Mesendoderm (in vitro differentiated cells): ENCODE measurements around the gene MTNR1A.

Experiments used
- DNase-seq: peaks from one replicate; pipeline ENCODE4 v3.0.0; 2013
- H2AK5ac ChIP-seq: 2 replicates; pipeline ENCODE4 v1.6.1; 2013; ENCODE audit warnings: low read length, inconsistent platforms
- H2BK120ac ChIP-seq: 2 replicates; pipeline ENCODE4 v1.6.1; 2013; ENCODE audit warnings: low read depth, mild to moderate bottlenecking, low read length, moderate library complexity, mixed read lengths
- H2BK15ac ChIP-seq: replicated peaks from 2 replicates; pipeline ENCODE4 v1.6.1; 2013; ENCODE audit warnings: low read depth, mild to moderate bottlenecking, moderate library complexity
- H2BK5ac ChIP-seq: 2 replicates; pipeline ENCODE4 v1.6.1; 2013; ENCODE audit warnings: low read length, inconsistent platforms
- H3K18ac ChIP-seq: 2 replicates; pipeline ENCODE4 v1.6.1; 2013; ENCODE audit warnings: mild to moderate bottlenecking, low read length, mixed read lengths
- H3K23ac ChIP-seq: one replicate; pipeline ENCODE4 v1.6.1; 2013; ENCODE audit warnings: low read length
- H3K27ac ChIP-seq: 2 replicates; pipeline ENCODE4 v1.5.1; 2013; ENCODE audit warnings: low read depth, mild to moderate bottlenecking, inconsistent platforms, low read length, moderate library complexity
- H3K27me3 ChIP-seq: 2 replicates; pipeline ENCODE4 v1.6.1; 2013; ENCODE audit warnings: low read length, control low read depth, mild to moderate bottlenecking, inconsistent platforms; ENCODE audit not compliant: insufficient read depth, poor library complexity
- H3K36me3 ChIP-seq: 2 replicates; pipeline ENCODE4 v1.6.1; 2013; ENCODE audit warnings: low read length, inconsistent platforms; ENCODE audit not compliant: control insufficient read depth, insufficient read depth
- H3K4ac ChIP-seq: one replicate; pipeline ENCODE4 v1.6.1; 2013; ENCODE audit warnings: low read depth, mild to moderate bottlenecking, low read length, moderate library complexity
- H3K4me1 ChIP-seq: 2 replicates; pipeline ENCODE4 v1.6.1; 2013; ENCODE audit warnings: low read depth, low read length, inconsistent platforms; ENCODE audit not compliant: control insufficient read depth
- H3K4me2 ChIP-seq: 2 replicates; pipeline ENCODE4 v1.6.1; 2013; ENCODE audit warnings: low read length
- H3K4me3 ChIP-seq: 2 replicates; pipeline ENCODE4 v1.5.1; 2013; ENCODE audit warnings: mild to moderate bottlenecking, low read length
- H3K56ac ChIP-seq: one replicate; pipeline ENCODE4 v1.6.1; 2013; ENCODE audit warnings: low read length
- H3K79me1 ChIP-seq: 2 replicates; pipeline ENCODE4 v1.6.1; 2013; ENCODE audit warnings: low read length, inconsistent platforms
- H3K79me2 ChIP-seq: 2 replicates; pipeline ENCODE4 v1.6.1; 2013; ENCODE audit warnings: mild to moderate bottlenecking, low read length; ENCODE audit not compliant: control insufficient read depth, insufficient read depth
- H3K9ac ChIP-seq: 2 replicates; pipeline ENCODE4 v1.6.1; 2013; ENCODE audit warnings: low read length, inconsistent platforms
- H4K5ac ChIP-seq: one replicate; pipeline ENCODE4 v1.6.1; 2013; ENCODE audit warnings: low read length
- H4K8ac ChIP-seq: one replicate; pipeline ENCODE4 v1.6.1; 2013; ENCODE audit warnings: low read depth, mild to moderate bottlenecking, control low read depth, low read length, moderate library complexity
- WGBS: extraction: QIAGEN DNeasy Blood & Tissue Kit; methylation state at CpG from one replicate; pipeline ENCODE4 v1.1.7; 2013; ENCODE audit warnings: low lambda C conversion rate, missing lambda C conversion rate; ENCODE audit not compliant: insufficient coverage; ENCODE audit errors: extremely low coverage; 5-methylcytosine and 5-hydroxymethylcytosine counted together

MTNR1A gene

GRCh38 chr4:186570193-186570996 lies 15.0 kb upstream of the MTNR1A start:
- no peaks in the 10 kb centered on the region for H3K27me3 ChIP-seq
- H4K8ac ChIP-seq: no peak overlapping the region
- no peaks in the 10 kb centered on the region for H3K4me1 ChIP-seq
- no CpG with 5 or more reads among the region's 23 CpGs for WGBS
- no peaks in the 10 kb centered on the region for H3K79me2 ChIP-seq
- no peak overlapping the region for H3K4me2 ChIP-seq
- no peak overlapping the region for H2AK5ac ChIP-seq
- H3K56ac ChIP-seq: no peak overlapping the region
- H3K4ac ChIP-seq: no peak overlapping the region
- H4K5ac ChIP-seq: no peak overlapping the region
- no peak overlapping the region for H2BK15ac ChIP-seq
- H3K9ac ChIP-seq: no peak overlapping the region
- H3K36me3 ChIP-seq: no peaks in the 10 kb centered on the region
- no peak for DNase-seq
- H3K18ac ChIP-seq: no peak overlapping the region
- no peaks in the 10 kb centered on the region for H3K79me1 ChIP-seq
- no peak overlapping the region for H3K4me3 ChIP-seq
- no peak overlapping the region for H2BK5ac ChIP-seq
- no peak overlapping the region for H2BK120ac ChIP-seq
- H3K27ac ChIP-seq: no peak overlapping the region
- H3K23ac ChIP-seq: no peak overlapping the region

GRCh38 chr4:186569533-186570192 lies 14.3 kb upstream of the MTNR1A start:
- Histone ChIP-seq H3K4ac (no peak overlapping the region), H2BK5ac (no peak overlapping the region), H2BK120ac (no peak overlapping the region), H3K9ac (no peak overlapping the region), H3K36me3 (no peaks in the 10 kb centered on the region), H3K79me2 (no peaks in the 10 kb centered on the region), H2AK5ac (no peak overlapping the region), H4K5ac (no peak overlapping the region), H3K18ac (no peak overlapping the region), H3K79me1 (no peaks in the 10 kb centered on the region), H3K56ac (no peak overlapping the region), H3K4me3 (no peak overlapping the region), H4K8ac (no peak overlapping the region), H3K4me1 (no peaks in the 10 kb centered on the region), H3K27ac (no peak overlapping the region), H3K4me2 (no peak overlapping the region), H3K23ac (no peak overlapping the region), H3K27me3 (no peaks in the 10 kb centered on the region), H2BK15ac (no peak overlapping the region)
- no peak for DNase-seq
- WGBS: no CpG with 5 or more reads among the region's 10 CpGs

- Histone ChIP-seq H4K8ac (no peak overlapping the region), H3K18ac (no peak overlapping the region), H3K79me2 (no peaks in the 10 kb centered on the region), H4K5ac (no peak overlapping the region), H3K23ac (no peak overlapping the region), H3K4me3 (no peak overlapping the region), H2BK120ac (no peak overlapping the region), H2BK5ac (no peak overlapping the region), H3K4me2 (no peak overlapping the region), H2BK15ac (no peak overlapping the region), H3K4ac (no peak overlapping the region), H2AK5ac (no peak overlapping the region), H3K36me3 (no peaks in the 10 kb centered on the region), H3K56ac (no peak overlapping the region), H3K4me1 (no peaks in the 10 kb centered on the region), H3K9ac (no peak overlapping the region), H3K27ac (no peak overlapping the region), H3K27me3 (no peaks in the 10 kb centered on the region), H3K79me1 (no peaks in the 10 kb centered on the region)
- DNase-seq: no peak
- 100% methylated on average over 1 of the region's 7 CpGs for WGBS
Observed at GRCh38 chr4:186566068-186566467, 10.7 kb upstream of the MTNR1A start.

- no peaks in the 10 kb centered on the region for H3K27me3 ChIP-seq
- no CpG with 5 or more reads among the region's 11 CpGs for WGBS
- no peaks in the 10 kb centered on the region for H3K36me3 ChIP-seq
- H3K9ac ChIP-seq: no peak overlapping the region
- no peak overlapping the region for H2BK15ac ChIP-seq
- H2AK5ac ChIP-seq: no peak overlapping the region
- no peaks in the 10 kb centered on the region for H3K79me1 ChIP-seq
- no peak overlapping the region for H4K8ac ChIP-seq
- H3K4me3 ChIP-seq: no peak overlapping the region
- no peak overlapping the region for H3K23ac ChIP-seq
- H3K4ac ChIP-seq: no peak overlapping the region
- no peak overlapping the region for H2BK120ac ChIP-seq
- no peak overlapping the region for H4K5ac ChIP-seq
- no peaks in the 10 kb centered on the region for H3K4me1 ChIP-seq
- no peaks in the 10 kb centered on the region for H3K79me2 ChIP-seq
- no peak for DNase-seq
- no peak overlapping the region for H3K18ac ChIP-seq
- no peak overlapping the region for H3K27ac ChIP-seq
- no peak overlapping the region for H3K56ac ChIP-seq
- no peak overlapping the region for H3K4me2 ChIP-seq
- no peak overlapping the region for H2BK5ac ChIP-seq
Observed at GRCh38 chr4:186563761-186564160, 8.4 kb upstream of the MTNR1A start.

GRCh38 chr4:186561748-186562147 lies 6.4 kb upstream of the MTNR1A start:
- no peaks in the 10 kb centered on the region for H3K4me1 ChIP-seq
- no peaks in the 10 kb centered on the region for H3K79me2 ChIP-seq
- H3K27me3 ChIP-seq: no peaks in the 10 kb centered on the region
- no peaks in the 10 kb centered on the region for H3K36me3 ChIP-seq
- no peak overlapping the region for H3K4me2 ChIP-seq
- H2AK5ac ChIP-seq: no peak overlapping the region
- no peak overlapping the region for H2BK15ac ChIP-seq
- no peak overlapping the region for H3K27ac ChIP-seq
- no peak overlapping the region for H3K4ac ChIP-seq
- DNase-seq: no peak
- no peak overlapping the region for H3K18ac ChIP-seq
- H3K79me1 ChIP-seq: no peaks in the 10 kb centered on the region
- H3K4me3 ChIP-seq: no peak overlapping the region
- no peak overlapping the region for H4K8ac ChIP-seq
- no peak overlapping the region for H3K9ac ChIP-seq
- no peak overlapping the region for H4K5ac ChIP-seq
- H2BK120ac ChIP-seq: no peak overlapping the region
- no peak overlapping the region for H3K23ac ChIP-seq
- no CpG with 5 or more reads among the region's 1 CpG for WGBS
- H2BK5ac ChIP-seq: no peak overlapping the region
- H3K56ac ChIP-seq: no peak overlapping the region
